Testis (tissue), 3 donors: ENCODE data around the gene RXRA. TPM values are rescaled to one million over a fixed set of nuclear protein-coding genes. Genes with fewer than 3 reads are reported as not detected.

ENCODE experiments used
- DNase-seq: peaks from one replicate; pipeline ENCODE4 v3.0.0-alpha.2; 2019
- H3K27ac ChIP-seq, 2 donors: fragments of 200-600 bp; sonication (generic); one replicate each; pipeline ENCODE4 v1.5.1; 2019
- H3K27me3 ChIP-seq: fragments of 200-600 bp; sonication (generic); one replicate; pipeline ENCODE4 v1.5.1; 2019
- H3K36me3 ChIP-seq: fragments of 200-600 bp; sonication (generic); one replicate; pipeline ENCODE4 v1.5.1; 2017; ENCODE audit warnings: low read depth; ENCODE audit errors: missing control alignments
- H3K4me1 ChIP-seq: fragments of 200-600 bp; sonication (generic); one replicate; pipeline ENCODE4 v1.5.1; 2019
- H3K4me3 ChIP-seq, 2 donors: fragments of 200-600 bp; sonication (generic); one replicate each; pipeline ENCODE4 v1.5.1; 2017 to 2019
- H3K9me3 ChIP-seq: fragments of 200-600 bp; sonication (generic); one replicate; pipeline ENCODE4 v1.5.1; 2017
- POLR2A ChIP-seq: fragments of 450-650 bp; IDR thresholded peaks from one replicate; pipeline ENCODE4 v1.6.1; 2017; ENCODE audit warnings: antibody characterized with exemption, mild to moderate bottlenecking, moderate library complexity
- WGBS, 2 donors: methylation state at CpG; one replicate each; pipeline ENCODE4 v1.1.5; 2018; 5-methylcytosine and 5-hydroxymethylcytosine counted together
- intact Hi-C: fragments of 100-400 bp; cut with DNase I; formaldehyde crosslinking; loops from one replicate; pipeline ENCODE4 v1.15.1; 2023; ENCODE audit warnings: low total_unique reads
- polyA plus RNA-seq: library from polyadenylated mRNA; stranded (reverse); fragments of 350-450 nt; fragmentation: Illumina TruSeq; extraction: RNeasy Lipid Tissue Mini Kit (QIAGEN cat#74804); gene quantifications from one replicate; pipeline ENCODE4 v1.2.3, GENCODE V29; 2014; ENCODE audit warnings: low read depth, low replicate concordance; ENCODE audit not compliant: insufficient read depth
- total RNA-seq, 2 donors: library from RNA; depleted of rRNA; stranded (reverse); fragments of >200 nt; gene quantifications; one replicate each; pipeline ENCODE4 v1.2.3, GENCODE V29; 2016
- TF ChIP-seq, protein P1 (sequence below), 3 experiments: fragments of 450-650 bp in 2 of 3; fragments of 200-600 bp in 1 of 3; sonication (generic) in 1 of 3; IDR thresholded peaks; one replicate each; pipeline ENCODE4 v1.5.1; 2016 to 2019; ENCODE audit warnings: antibody characterized with exemption in 3 of 3, mild to moderate bottlenecking in 2 of 3, moderate library complexity in 1 of 3

Gene RXRA
- total and polyA plus RNA-seq, 3 donors from 2014 or later: 31.3 to 61.0 (median 47.3) TPM

DNA sequence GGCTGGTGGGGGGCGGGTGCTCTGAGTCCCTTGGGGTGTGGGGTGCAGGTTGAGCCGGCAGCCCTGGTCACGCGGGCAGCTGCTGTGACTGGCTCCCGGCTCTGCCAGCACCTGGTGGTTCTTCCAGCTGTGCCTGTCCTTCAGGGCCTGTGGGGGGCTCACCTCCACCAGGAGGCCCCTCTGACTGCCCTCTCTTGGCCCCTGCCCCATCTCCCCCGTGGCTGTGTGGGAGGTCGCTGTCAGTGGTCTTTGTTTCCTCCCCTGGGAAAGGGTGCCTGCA, 3.3 kb downstream of the RXRA start:
- Histone ChIP-seq H3K9me3 (no peaks in the 10 kb centered on the region), H3K4me1 (peaks cover 53% of the 10 kb centered on the region), H3K27ac (peak overlapping the region; percentile 80 to 84), H3K36me3 (no peaks in the 10 kb centered on the region), H3K27me3 (no peaks in the 10 kb centered on the region), H3K4me3 (peak overlapping the region in 1 of 2 donors; percentile 77)
- WGBS, 2 donors: 48 to 69% methylated on average over 2 to 4 of the region's 7 CpGs
- TF ChIP-seq POLR2A: no peak
- TF ChIP-seq, protein P1, sequence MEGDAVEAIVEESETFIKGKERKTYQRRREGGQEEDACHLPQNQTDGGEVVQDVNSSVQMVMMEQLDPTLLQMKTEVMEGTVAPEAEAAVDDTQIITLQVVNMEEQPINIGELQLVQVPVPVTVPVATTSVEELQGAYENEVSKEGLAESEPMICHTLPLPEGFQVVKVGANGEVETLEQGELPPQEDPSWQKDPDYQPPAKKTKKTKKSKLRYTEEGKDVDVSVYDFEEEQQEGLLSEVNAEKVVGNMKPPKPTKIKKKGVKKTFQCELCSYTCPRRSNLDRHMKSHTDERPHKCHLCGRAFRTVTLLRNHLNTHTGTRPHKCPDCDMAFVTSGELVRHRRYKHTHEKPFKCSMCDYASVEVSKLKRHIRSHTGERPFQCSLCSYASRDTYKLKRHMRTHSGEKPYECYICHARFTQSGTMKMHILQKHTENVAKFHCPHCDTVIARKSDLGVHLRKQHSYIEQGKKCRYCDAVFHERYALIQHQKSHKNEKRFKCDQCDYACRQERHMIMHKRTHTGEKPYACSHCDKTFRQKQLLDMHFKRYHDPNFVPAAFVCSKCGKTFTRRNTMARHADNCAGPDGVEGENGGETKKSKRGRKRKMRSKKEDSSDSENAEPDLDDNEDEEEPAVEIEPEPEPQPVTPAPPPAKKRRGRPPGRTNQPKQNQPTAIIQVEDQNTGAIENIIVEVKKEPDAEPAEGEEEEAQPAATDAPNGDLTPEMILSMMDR (IDR thresholded peaks at IDR 0.05): no peak
- DNase-seq: no peak
- intact Hi-C loops: no loop called here

DNA sequence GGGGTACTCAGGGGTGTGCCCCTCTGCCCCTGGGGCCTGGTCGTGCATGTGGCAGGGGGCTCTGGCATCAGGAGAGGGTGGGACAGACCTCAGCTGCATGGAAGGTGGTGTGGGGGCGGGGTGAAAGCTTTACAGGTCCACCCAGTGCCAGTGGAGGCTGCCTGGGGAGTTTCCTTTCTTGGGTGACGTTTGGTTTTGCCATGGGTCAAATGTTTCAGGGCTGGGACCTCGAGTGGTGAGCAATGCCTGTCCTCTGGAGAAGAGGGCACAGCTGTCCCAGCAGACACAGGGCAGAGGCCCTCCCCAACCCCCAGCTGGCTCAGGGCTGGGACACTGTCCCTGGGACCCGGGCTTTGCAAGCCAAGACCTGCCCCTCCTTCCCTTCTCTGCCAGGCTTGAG, 3.6 kb downstream of the RXRA start:
- DNase-seq: no peak
- peaks cover 49% of the 10 kb centered on the region for H3K4me1 ChIP-seq
- H3K36me3 ChIP-seq: no peaks in the 10 kb centered on the region
- TF ChIP-seq, protein P1 (IDR thresholded peaks at IDR 0.05): no peak
- TF ChIP-seq POLR2A: no peak
- H3K27ac ChIP-seq: peak overlapping the region; percentile 80 to 84
- no peaks in the 10 kb centered on the region for H3K27me3 ChIP-seq
- no peak overlapping the region for H3K4me3 ChIP-seq
- WGBS, 2 donors: 49 to 55% methylated on average over 4 to 5 of the region's 5 CpGs
- intact Hi-C loops: no loop called here
- H3K9me3 ChIP-seq: no peaks in the 10 kb centered on the region

DNA sequence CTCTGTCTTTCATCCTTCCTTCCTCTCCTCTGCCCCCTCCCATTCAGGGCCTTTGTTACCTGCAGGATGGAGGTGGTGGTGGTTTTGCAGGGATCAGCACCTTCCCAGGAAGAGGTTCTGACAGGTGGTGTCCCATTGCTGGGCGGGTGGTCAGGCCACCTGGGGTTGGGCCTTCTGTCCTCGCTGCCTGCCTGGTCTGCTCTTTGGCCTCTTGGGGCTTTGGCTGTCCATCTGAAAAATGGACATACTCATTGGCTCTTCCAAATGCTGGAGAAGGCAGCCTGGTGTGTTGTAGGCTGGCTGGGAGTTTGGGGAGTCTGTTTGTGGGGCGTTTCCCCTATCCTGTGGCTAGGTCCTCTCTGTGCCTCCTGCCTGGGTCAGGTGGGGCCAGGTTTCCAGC, 4.3 kb downstream of the RXRA start:
- intact Hi-C loops: no loop called here
- DNase-seq: no peak
- no peak overlapping the region for H3K27ac ChIP-seq
- TF ChIP-seq POLR2A: no peak
- TF ChIP-seq, protein P1 (IDR thresholded peaks at IDR 0.05): no peak
- no peaks in the 10 kb centered on the region for H3K36me3 ChIP-seq
- no peaks in the 10 kb centered on the region for H3K9me3 ChIP-seq
- no peak overlapping the region for H3K4me3 ChIP-seq
- no peaks in the 10 kb centered on the region for H3K27me3 ChIP-seq
- WGBS, 2 donors: 82% methylated on average over 3 of the region's 3 CpGs; no CpG with 5 or more reads in 1 of the 2 donors
- H3K4me1 ChIP-seq: peaks cover 47% of the 10 kb centered on the region

DNA sequence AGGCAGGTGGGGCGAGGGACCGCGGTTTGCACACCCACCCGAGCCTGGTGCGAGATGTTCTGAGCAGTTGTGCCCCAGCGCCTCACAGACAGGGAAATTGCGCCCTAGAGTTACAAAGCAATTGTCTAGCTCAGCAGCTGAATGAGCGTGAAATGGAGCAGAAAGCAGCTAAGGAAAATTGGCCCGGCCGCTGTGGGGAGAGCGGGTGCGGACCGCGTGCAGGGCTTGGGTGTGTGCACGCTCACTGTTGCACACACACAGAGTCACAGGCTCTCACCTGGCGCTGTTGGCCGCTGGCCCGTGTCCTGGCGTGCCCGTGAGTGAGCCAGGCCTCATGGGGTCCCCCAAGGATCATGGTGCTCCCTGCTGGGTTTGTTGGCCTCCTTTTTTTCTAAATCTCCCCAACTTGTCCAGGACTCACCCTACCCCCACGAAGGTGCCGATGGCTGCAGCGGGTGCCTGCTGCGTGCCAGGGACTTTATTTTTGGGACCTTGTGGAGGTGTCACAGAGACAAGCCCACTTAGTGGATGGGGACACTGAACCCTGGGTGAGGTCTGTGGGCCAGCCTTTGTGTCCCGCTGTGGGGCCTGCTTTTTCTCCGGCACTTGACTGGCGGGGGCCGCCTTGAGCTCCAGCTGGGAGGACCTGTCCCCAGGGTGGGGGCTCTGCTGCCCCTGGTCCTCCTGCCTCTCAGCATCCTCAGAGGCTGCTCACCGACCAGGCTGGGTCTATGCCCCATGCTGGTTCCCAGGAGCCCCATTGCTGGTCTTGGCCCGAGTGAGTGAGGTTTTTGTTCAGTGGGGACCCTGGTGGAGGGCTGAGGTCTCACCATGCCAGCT, 5.2 kb downstream of the RXRA start:
- H3K4me1 ChIP-seq: peaks cover 55% of the 10 kb centered on the region
- no peak for DNase-seq
- intact Hi-C loops: no loop called here
- TF ChIP-seq, protein P1 (IDR thresholded peaks at IDR 0.05): no peak
- no peak for TF ChIP-seq POLR2A
- H3K27ac ChIP-seq: no peak overlapping the region
- H3K36me3 ChIP-seq: no peaks in the 10 kb centered on the region
- H3K9me3 ChIP-seq: no peaks in the 10 kb centered on the region
- WGBS, 2 donors: 90 to 93% methylated on average over 17 to 30 of the region's 30 CpGs
- H3K27me3 ChIP-seq: no peaks in the 10 kb centered on the region
- H3K4me3 ChIP-seq: no peak overlapping the region

DNA sequence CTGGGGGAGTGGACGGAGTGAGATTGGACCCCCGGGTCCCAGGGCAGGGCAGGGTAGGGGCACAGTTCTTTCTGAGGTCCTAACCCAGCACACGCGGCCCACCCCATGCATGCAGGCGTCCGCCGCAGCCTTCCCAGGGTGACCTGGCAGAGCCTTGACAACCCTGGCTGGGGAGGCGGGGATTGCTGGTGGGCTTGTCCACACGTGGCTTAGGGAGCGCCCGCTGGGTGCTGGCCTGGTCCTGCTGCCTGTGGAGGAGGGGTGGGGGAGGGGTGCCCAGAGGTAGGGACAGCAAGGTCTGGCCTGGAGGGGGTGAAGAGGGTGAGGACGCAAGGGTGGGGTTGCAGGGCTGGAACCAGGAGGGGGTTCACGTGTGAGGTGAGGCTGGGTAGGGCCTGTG, 6.0 kb downstream of the RXRA start:
- Histone ChIP-seq H3K36me3 (no peaks in the 10 kb centered on the region), H3K9me3 (no peaks in the 10 kb centered on the region), H3K27ac (no peak overlapping the region), H3K4me1 (peaks cover 63% of the 10 kb centered on the region), H3K27me3 (no peaks in the 10 kb centered on the region), H3K4me3 (no peak overlapping the region)
- intact Hi-C loops: no loop called here
- WGBS, 2 donors: 70 to 71% methylated on average over 10 to 12 of the region's 13 CpGs
- TF ChIP-seq, protein P1 (IDR thresholded peaks at IDR 0.05): no peak
- TF ChIP-seq POLR2A: no peak
- DNase-seq: no peak
